ENCODE data around the gene CPLX4.

Gene CPLX4

DNA sequence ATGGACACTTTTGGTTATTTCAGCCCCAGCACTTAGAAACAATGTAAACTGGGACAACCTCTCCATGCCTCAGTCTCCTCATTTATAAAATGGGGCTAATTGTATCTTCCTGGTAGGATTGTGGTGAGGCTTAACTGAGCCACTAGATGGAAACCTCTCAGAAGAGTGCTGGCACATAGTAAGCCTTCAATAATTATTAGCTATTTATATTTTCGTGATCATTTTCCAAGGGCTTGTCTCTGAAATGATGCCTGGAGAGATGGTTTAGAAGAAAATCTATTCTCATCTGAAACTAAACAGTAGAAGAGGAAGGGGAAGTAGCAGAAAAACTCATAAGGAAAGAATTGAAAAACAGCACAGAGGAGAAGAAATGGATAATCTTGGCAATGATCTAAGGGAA, 52.0 kb downstream of the CPLX4 start:
- Histone ChIP-seq H3K27me3 (ENCODE audit: insufficient read depth, low read depth) (peaks cover 15% of the 10 kb centered on the region; the same call in 1 of the 2 replicates), H3K4me1 (ENCODE audit: low read depth, poor library complexity, severe bottlenecking) (peaks cover 14% of the 10 kb centered on the region), H3K9ac (no peak overlapping the region), H2AFZ (ENCODE audit: low read depth) (no peak overlapping the region), H4K20me1 (ENCODE audit: insufficient read depth) (no peaks in the 10 kb centered on the region), H3K4me2 (no peak overlapping the region), H3K36me3 (ENCODE audit: insufficient read depth) (no peaks in the 10 kb centered on the region), H3K4me3 (IDR thresholded peaks at IDR 0.05; ENCODE audit: insufficient read depth, low read depth, low read length) (no peak overlapping the region), H3K27ac (no peak overlapping the region), H3K79me2 (ENCODE audit: insufficient read depth, low read depth) (no peaks in the 10 kb centered on the region)
- TF ChIP-seq, protein P1, sequence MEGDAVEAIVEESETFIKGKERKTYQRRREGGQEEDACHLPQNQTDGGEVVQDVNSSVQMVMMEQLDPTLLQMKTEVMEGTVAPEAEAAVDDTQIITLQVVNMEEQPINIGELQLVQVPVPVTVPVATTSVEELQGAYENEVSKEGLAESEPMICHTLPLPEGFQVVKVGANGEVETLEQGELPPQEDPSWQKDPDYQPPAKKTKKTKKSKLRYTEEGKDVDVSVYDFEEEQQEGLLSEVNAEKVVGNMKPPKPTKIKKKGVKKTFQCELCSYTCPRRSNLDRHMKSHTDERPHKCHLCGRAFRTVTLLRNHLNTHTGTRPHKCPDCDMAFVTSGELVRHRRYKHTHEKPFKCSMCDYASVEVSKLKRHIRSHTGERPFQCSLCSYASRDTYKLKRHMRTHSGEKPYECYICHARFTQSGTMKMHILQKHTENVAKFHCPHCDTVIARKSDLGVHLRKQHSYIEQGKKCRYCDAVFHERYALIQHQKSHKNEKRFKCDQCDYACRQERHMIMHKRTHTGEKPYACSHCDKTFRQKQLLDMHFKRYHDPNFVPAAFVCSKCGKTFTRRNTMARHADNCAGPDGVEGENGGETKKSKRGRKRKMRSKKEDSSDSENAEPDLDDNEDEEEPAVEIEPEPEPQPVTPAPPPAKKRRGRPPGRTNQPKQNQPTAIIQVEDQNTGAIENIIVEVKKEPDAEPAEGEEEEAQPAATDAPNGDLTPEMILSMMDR (conservative IDR thresholded peaks at IDR 0.05; ENCODE audit: low read depth, low read length), result no peak

DNA sequence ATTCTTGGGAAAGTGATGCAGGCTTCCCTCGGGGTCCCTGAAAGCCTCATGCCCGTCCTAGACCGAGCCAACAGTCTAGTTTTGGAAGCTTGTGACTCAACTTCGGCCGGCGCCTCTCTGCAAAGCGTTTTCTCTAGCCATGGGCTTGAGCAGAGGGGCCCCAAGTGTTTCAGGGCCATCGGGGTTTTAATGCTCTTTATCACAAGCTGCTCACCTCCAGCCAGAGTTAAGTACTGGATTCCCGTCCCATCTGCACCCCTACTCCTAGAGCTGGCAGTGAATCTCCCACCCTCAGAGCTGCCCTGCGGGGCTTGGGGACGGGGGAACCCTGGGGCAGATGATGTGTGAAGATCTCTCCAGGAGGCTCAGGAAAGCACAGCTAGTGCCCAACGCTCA, 52.5 kb downstream of the CPLX4 start:
- Histone ChIP-seq H3K4me3 (IDR thresholded peaks at IDR 0.05; ENCODE audit: insufficient read depth, low read depth, low read length) (no peak overlapping the region), H3K36me3 (ENCODE audit: insufficient read depth) (no peaks in the 10 kb centered on the region), H3K9ac (no peak overlapping the region), H3K27ac (no peak overlapping the region), H3K4me2 (peak overlapping the region; percentile 94), H3K4me1 (ENCODE audit: low read depth, poor library complexity, severe bottlenecking) (peaks cover 9% of the 10 kb centered on the region), H3K27me3 (ENCODE audit: insufficient read depth, low read depth) (peaks cover 13% of the 10 kb centered on the region; the same call in 1 of the 2 replicates), H2AFZ (ENCODE audit: low read depth) (peak overlapping the region; percentile 94), H3K79me2 (ENCODE audit: insufficient read depth, low read depth) (no peaks in the 10 kb centered on the region), H4K20me1 (ENCODE audit: insufficient read depth) (no peaks in the 10 kb centered on the region)
- TF ChIP-seq, protein P1 (conservative IDR thresholded peaks at IDR 0.05; ENCODE audit: low read depth, low read length), result no peak

DNA sequence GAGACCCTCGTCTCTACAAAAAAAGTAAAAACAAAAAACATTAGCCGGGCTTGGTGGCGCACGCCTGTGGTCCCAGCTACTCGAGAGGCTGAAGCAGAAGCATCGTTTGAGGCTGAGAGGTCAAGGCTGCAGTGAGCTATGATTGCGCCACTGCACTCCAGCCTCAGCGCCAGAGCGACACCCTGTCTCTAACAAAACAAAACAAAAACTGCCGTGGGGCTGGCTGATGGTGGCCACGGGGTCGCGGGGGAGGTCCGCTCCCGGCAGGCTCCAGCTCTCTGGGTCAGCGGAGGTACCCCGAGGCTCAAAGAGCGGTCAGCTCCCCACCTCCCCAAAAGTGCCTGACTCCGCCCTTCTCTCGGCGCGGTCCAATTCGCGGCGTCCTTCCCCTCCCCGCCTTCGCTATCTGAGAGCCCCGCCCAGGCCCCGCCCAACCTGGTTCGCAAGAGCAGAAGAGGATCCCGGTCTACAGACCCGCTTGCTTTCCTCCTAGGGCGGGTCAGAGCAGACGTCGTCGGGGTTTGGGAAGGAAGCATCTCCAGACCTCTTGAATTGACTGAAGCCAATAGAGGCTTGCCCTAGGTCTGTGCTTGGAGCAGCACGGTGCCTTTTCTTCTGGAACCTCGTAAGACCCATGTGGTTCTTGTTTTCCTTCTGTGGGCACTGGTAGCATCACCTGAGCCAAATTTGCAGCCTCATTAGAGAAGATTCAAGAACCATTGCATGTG, 53.0 kb downstream of the CPLX4 start:
- Histone ChIP-seq H3K27me3 (ENCODE audit: insufficient read depth, low read depth) (peaks cover 13% of the 10 kb centered on the region; the same call in 1 of the 2 replicates), H3K79me2 (ENCODE audit: insufficient read depth, low read depth) (no peaks in the 10 kb centered on the region), H3K4me2 (peak overlapping the region; percentile 94)

DNA sequence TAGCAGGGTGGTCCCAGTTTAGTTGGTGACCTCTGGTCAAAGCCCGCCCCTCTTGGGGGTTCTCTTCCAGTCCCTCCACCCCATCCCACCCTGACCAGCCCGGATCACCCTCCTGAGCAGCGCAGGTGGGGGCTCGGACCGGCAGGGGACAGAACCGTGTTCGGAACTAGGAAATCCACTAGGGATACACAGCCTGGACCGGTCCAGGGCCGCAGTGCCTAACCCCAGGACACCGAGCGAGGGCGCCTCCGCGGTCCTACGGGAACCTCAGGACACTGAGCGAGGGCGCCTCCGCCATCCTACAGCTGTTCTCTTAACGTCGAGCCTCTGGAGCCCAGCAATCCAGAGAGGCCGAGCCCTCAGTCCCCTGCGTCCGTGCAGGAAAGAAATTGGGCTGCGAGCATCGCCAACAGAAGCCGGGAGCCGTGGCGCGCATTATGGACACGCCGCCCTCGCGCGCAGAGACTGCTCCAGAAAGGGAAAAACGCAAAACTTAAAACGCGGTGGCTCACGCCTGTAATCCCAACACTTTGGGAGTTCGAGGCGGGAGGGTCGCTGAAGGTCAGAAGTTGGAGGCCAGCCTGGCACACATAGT, 53.7 kb downstream of the CPLX4 start:
- TF ChIP-seq, protein P1 (conservative IDR thresholded peaks at IDR 0.05; ENCODE audit: low read depth, low read length), result no peak
- no peak overlapping the region for H3K4me3 ChIP-seq (IDR thresholded peaks at IDR 0.05; ENCODE audit: insufficient read depth, low read depth, low read length)
- H2AFZ ChIP-seq (ENCODE audit: low read depth), result peak overlapping the region; percentile 94

More for the DNA sequence above, 53.0 kb downstream of the CPLX4 start:
- Histone ChIP-seq H2AFZ (ENCODE audit: low read depth) (peak overlapping the region; percentile 94), H4K20me1 (ENCODE audit: insufficient read depth) (no peaks in the 10 kb centered on the region), H3K9ac (peak overlapping the region; percentile 39; the same call in 1 of the 2 replicates), H3K36me3 (ENCODE audit: insufficient read depth) (no peaks in the 10 kb centered on the region), H3K4me3 (IDR thresholded peaks at IDR 0.05; ENCODE audit: insufficient read depth, low read depth, low read length) (no peak overlapping the region), H3K27ac (no peak overlapping the region), H3K4me1 (ENCODE audit: low read depth, poor library complexity, severe bottlenecking) (peaks cover 3% of the 10 kb centered on the region)
- TF ChIP-seq, protein P1 (conservative IDR thresholded peaks at IDR 0.05; ENCODE audit: low read depth, low read length), result no peak

More for the DNA sequence above, 53.7 kb downstream of the CPLX4 start:
- Histone ChIP-seq H3K79me2 (ENCODE audit: insufficient read depth, low read depth) (no peaks in the 10 kb centered on the region), H3K4me1 (ENCODE audit: low read depth, poor library complexity, severe bottlenecking) (no peaks in the 10 kb centered on the region), H3K36me3 (ENCODE audit: insufficient read depth) (no peaks in the 10 kb centered on the region), H3K9ac (no peak overlapping the region), H3K4me2 (peak overlapping the region; percentile 94), H3K27me3 (ENCODE audit: insufficient read depth, low read depth) (peaks cover 8% of the 10 kb centered on the region; the same call in 1 of the 2 replicates), H4K20me1 (ENCODE audit: insufficient read depth) (no peaks in the 10 kb centered on the region), H3K27ac (no peak overlapping the region)
